Epithelial cell of umbilical artery (primary cell): ENCODE measurements around the gene HLA-DRB5. TPM values are rescaled to one million over a fixed set of nuclear protein-coding genes. Genes with fewer than 3 reads are reported as not detected.

ENCODE experiments used
- total RNA-seq: library from RNA; depleted of rRNA; stranded (reverse); fragments of >200 nt; gene quantifications from 2 replicates; pipeline ENCODE4 v1.2.3, GENCODE V29; 2014

The HLA-DRB5 gene
- not detected in 2 replicates for total RNA-seq

GRCh38 chr6:32529697-32530430, at the start of gene HLA-DRB5:
Gene HLA-DRB5, minus strand, starts transcription at chr6:32530287. Its CDS starts 63 bp downstream, at chr6:32530224.

Other genes with a start within 250 kb of the HLA-DRB5 start
- gene TSBP1, start 158.4 kb downstream of the HLA-DRB5 start, total RNA-seq = not detected in 2 replicates
- gene BTNL2, start 123.1 kb downstream of the HLA-DRB5 start, total RNA-seq = not detected in 2 replicates
- gene HLA-DRA, start 90.4 kb downstream of the HLA-DRB5 start, total RNA-seq = not detected in 2 replicates
- gene HLA-DRB1, start 59.6 kb upstream of the HLA-DRB5 start, total RNA-seq = 0.32 and 2.3 TPM in 2 replicates
- gene HLA-DQA1, start 107.1 kb upstream of the HLA-DRB5 start, total RNA-seq = not detected in 2 replicates
- not detected in 2 replicates for gene HLA-DQB1, start 136.4 kb upstream of the HLA-DRB5 start, total RNA-seq
- not detected in 2 replicates for gene HLA-DQA2, start 211.1 kb upstream of the HLA-DRB5 start, total RNA-seq
- not detected in 2 replicates for gene HLA-DQB2, start 233.2 kb upstream of the HLA-DRB5 start, total RNA-seq